Measurements from ENCODE around the gene SP2. TPM values are rescaled to one million over a fixed set of nuclear protein-coding genes. Genes with fewer than 3 reads are reported as not detected.

The SP2 gene
- total RNA-seq, 1 donor from 2014 or later, result 19.4 TPM

GRCh38 chr17:47872019-47872650 lies 23.9 kb upstream of the SP2 start:
- Histone ChIP-seq H3K9me3 (no peaks in the 10 kb centered on the region), H3K27me3 (ENCODE audit: low read depth) (peaks cover 20% of the 10 kb centered on the region), H3K4me1 (peaks cover 7% of the 10 kb centered on the region), H3K36me3 (no peaks in the 10 kb centered on the region), H3K27ac (no peak overlapping the region), H3K4me3 (no peak overlapping the region)
- intact Hi-C loops (cut with DNase I), result no loop called here
- no peak for TF ChIP-seq CTCF (IDR thresholded peaks at IDR 0.05)
- ATAC-seq (peak in 1 of 2 donors; percentile 8), DNase-seq (no peak)

GRCh38 chr17:47872651-47873161 lies 23.3 kb upstream of the SP2 start:
- H3K27me3 ChIP-seq (ENCODE audit: low read depth), result peaks cover 20% of the 10 kb centered on the region
- no peak overlapping the region for H3K27ac ChIP-seq
- intact Hi-C loops (cut with DNase I), result no loop called here
- DNase-seq (no peak), ATAC-seq (no peak)
- H3K9me3 ChIP-seq, result no peaks in the 10 kb centered on the region
- H3K36me3 ChIP-seq, result no peaks in the 10 kb centered on the region
- H3K4me3 ChIP-seq, result no peak overlapping the region
- no peak for TF ChIP-seq CTCF (IDR thresholded peaks at IDR 0.05)
- peaks cover 11% of the 10 kb centered on the region for H3K4me1 ChIP-seq

GRCh38 chr17:47873200-47874090 lies 22.6 kb upstream of the SP2 start:
- intact Hi-C loops (cut with DNase I), result no loop called here
- Histone ChIP-seq H3K36me3 (no peaks in the 10 kb centered on the region), H3K9me3 (no peaks in the 10 kb centered on the region), H3K4me3 (no peak overlapping the region), H3K27me3 (ENCODE audit: low read depth) (peaks cover 20% of the 10 kb centered on the region), H3K27ac (no peak overlapping the region), H3K4me1 (peaks cover 17% of the 10 kb centered on the region)
- ATAC-seq (no peak), DNase-seq (peak; percentile 13)
- TF ChIP-seq CTCF (IDR thresholded peaks at IDR 0.05), result no peak

GRCh38 chr17:47875011-47875985 lies 20.7 kb upstream of the SP2 start:
- no peak for TF ChIP-seq CTCF (IDR thresholded peaks at IDR 0.05)
- Histone ChIP-seq H3K9me3 (no peaks in the 10 kb centered on the region), H3K36me3 (no peaks in the 10 kb centered on the region), H3K4me1 (peaks cover 17% of the 10 kb centered on the region), H3K4me3 (no peak overlapping the region), H3K27me3 (ENCODE audit: low read depth) (peaks cover 17% of the 10 kb centered on the region), H3K27ac (no peak overlapping the region)
- DNase-seq (peak; percentile 19), ATAC-seq (no peak)
- intact Hi-C loops (cut with DNase I), result no loop called here

Data from lower lobe of right lung (tissue), 2 donors.